Myocyte (in vitro differentiated cells): ENCODE data around the gene RFX2. TPM values are rescaled to one million over a fixed set of nuclear protein-coding genes. Genes with fewer than 3 reads are reported as not detected.
"Not testable (repeated sequence)": the region's sequence is repeated elsewhere in the genome, so short reads cannot be mapped to it uniquely, and the experiment has no call there.

Experiments used
- DNase-seq: peaks from one replicate; pipeline ENCODE4 v3.0.0-alpha.2; 2012; ENCODE audit warnings: low read depth
- total RNA-seq: library from RNA; depleted of rRNA; stranded (reverse); fragments of >200 nt; gene quantifications from 2 replicates; pipeline ENCODE4 v1.2.3, GENCODE V29; 2014

The RFX2 gene
- total RNA-seq, 1 donor from 2014 or later: 5.8 TPM

GRCh38 chr19:5993648-5994358, 116.5 kb downstream of the RFX2 start:
- no peak for DNase-seq

GRCh38 chr19:5993201-5993600, 117.1 kb downstream of the RFX2 start:
- no peak for DNase-seq

- no peak for DNase-seq
Measured at GRCh38 chr19:5992756-5993155, 117.5 kb downstream of the RFX2 start.

- no peak for DNase-seq
Measured at GRCh38 chr19:5991244-5991838, 119.0 kb downstream of the RFX2 start.

GRCh38 chr19:5990289-5990797, 120.0 kb downstream of the RFX2 start:
- no peak for DNase-seq

- no peak for DNase-seq
Measured at GRCh38 chr19:5989388-5990074, 120.8 kb downstream of the RFX2 start.

- no peak for DNase-seq
Measured at GRCh38 chr19:5988517-5989387, 121.5 kb downstream of the RFX2 start.

- peak; percentile 75 for DNase-seq
Measured at GRCh38 chr19:5987077-5987818, 123.1 kb downstream of the RFX2 start.

- not testable (repeated sequence) for DNase-seq
Measured at GRCh38 chr19:5985837-5986236, 124.5 kb downstream of the RFX2 start.

- DNase-seq: no peak
Measured at GRCh38 chr19:5985098-5985783, 125.1 kb downstream of the RFX2 start.

- no peak for DNase-seq
Measured at GRCh38 chr19:5984600-5984999, 125.7 kb downstream of the RFX2 start.

- no peak for DNase-seq
Measured at GRCh38 chr19:5983367-5983955, 126.8 kb downstream of the RFX2 start.

GRCh38 chr19:5978606-5979552, 131.4 kb downstream of the RFX2 start:
- no peak for DNase-seq

GRCh38 chr19:5977785-5978605, 132.3 kb downstream of the RFX2 start, which contains the start of gene RANBP3:
RANBP3 (minus strand) TSS chr19:5978140; CDS start chr19:5978082, 58 bp downstream.
- DNase-seq: peak; percentile 99

- DNase-seq: no peak
Measured at GRCh38 chr19:5977222-5977784, 133.0 kb downstream of the RFX2 start.

GRCh38 chr19:5976768-5977167, 133.5 kb downstream of the RFX2 start:
- no peak for DNase-seq

GRCh38 chr19:5975388-5975728, 134.9 kb downstream of the RFX2 start:
- DNase-seq: no peak
